ENCODE results near the gene MROH2A. TPM values are rescaled to one million over a fixed set of nuclear protein-coding genes. Genes with fewer than 3 reads are reported as not detected.

MROH2A gene
- total and polyA plus RNA-seq, 4 donors, result 0.80 TPM; not detected in 3

- WGBS, 2 donors, result 72 to 85% methylated on average over 14 of the region's 14 CpGs
- no peak overlapping the region for H3K27ac ChIP-seq (ENCODE audit: low read depth in 1 of 2, low read length in 1 of 2)
- no peak for TF ChIP-seq CTCF (IDR thresholded peaks at IDR 0.05; ENCODE audit: control extremely low read depth, extremely low read depth)
- H3K9me3 ChIP-seq (ENCODE audit: control insufficient read depth in 4 of 4, insufficient read depth in 3 of 4, low read length in 3 of 4), result no peaks in the 10 kb centered on the region
- peaks cover 0 to 9% (median 0%) of the 10 kb centered on the region in 5 donors for H3K4me1 ChIP-seq (ENCODE audit: control insufficient read depth in 5 of 5, insufficient read depth in 5 of 5, low read length in 5 of 5)
- no peaks in the 10 kb centered on the region for H3K27me3 ChIP-seq (ENCODE audit: control insufficient read depth in 3 of 3, insufficient read depth in 3 of 3, low read length in 2 of 3)
- no peak for ATAC-seq (ENCODE audit: insufficient read depth, low FRiP score)
- no peak overlapping the region for H3K9ac ChIP-seq (ENCODE audit: insufficient read depth in 1 of 2, low read length in 2 of 2)
- no peak overlapping the region for H3K4me3 ChIP-seq
- no peak for DNase-seq
- H3K36me3 ChIP-seq (ENCODE audit: control insufficient read depth in 4 of 4, insufficient read depth in 4 of 4, low read length in 4 of 4), result peaks cover 0 to 4% (median 1%) of the 10 kb centered on the region in 4 donors
Measured at GRCh38 chr2:233831011-233831721, 53.0 kb downstream of the MROH2A start.

- no peak for ATAC-seq (ENCODE audit: insufficient read depth, low FRiP score)
- H3K9ac ChIP-seq (ENCODE audit: insufficient read depth in 1 of 2, low read length in 2 of 2), result no peak overlapping the region
- no peak for TF ChIP-seq CTCF (IDR thresholded peaks at IDR 0.05; ENCODE audit: control extremely low read depth, extremely low read depth)
- no peaks in the 10 kb centered on the region for H3K9me3 ChIP-seq (ENCODE audit: control insufficient read depth in 4 of 4, insufficient read depth in 3 of 4, low read length in 3 of 4)
- 97 to 98% methylated on average over 6 of the region's 6 CpGs for WGBS, 2 donors
- H3K4me1 ChIP-seq (ENCODE audit: control insufficient read depth in 5 of 5, insufficient read depth in 5 of 5, low read length in 5 of 5), result peaks cover 0 to 9% (median 0%) of the 10 kb centered on the region in 5 donors
- H3K27ac ChIP-seq (ENCODE audit: low read depth in 1 of 2, low read length in 1 of 2), result no peak overlapping the region
- no peak for DNase-seq
- no peaks in the 10 kb centered on the region for H3K27me3 ChIP-seq (ENCODE audit: control insufficient read depth in 3 of 3, insufficient read depth in 3 of 3, low read length in 2 of 3)
- H3K36me3 ChIP-seq (ENCODE audit: control insufficient read depth in 4 of 4, insufficient read depth in 4 of 4, low read length in 4 of 4), result peaks cover 0 to 4% (median 1%) of the 10 kb centered on the region in 4 donors
- no peak overlapping the region for H3K4me3 ChIP-seq
Measured at GRCh38 chr2:233831861-233832260, 53.7 kb downstream of the MROH2A start.

- Histone ChIP-seq H3K9me3 (ENCODE audit: control insufficient read depth in 4 of 4, insufficient read depth in 3 of 4, low read length in 3 of 4) (no peaks in the 10 kb centered on the region), H3K9ac (ENCODE audit: insufficient read depth in 1 of 2, low read length in 2 of 2) (no peak overlapping the region), H3K4me3 (no peak overlapping the region), H3K27me3 (ENCODE audit: control insufficient read depth in 3 of 3, insufficient read depth in 3 of 3, low read length in 2 of 3) (no peaks in the 10 kb centered on the region), H3K4me1 (ENCODE audit: control insufficient read depth in 5 of 5, insufficient read depth in 5 of 5, low read length in 5 of 5) (peaks cover 0 to 9% (median 0%) of the 10 kb centered on the region in 5 donors), H3K27ac (ENCODE audit: low read depth in 1 of 2, low read length in 1 of 2) (no peak overlapping the region), H3K36me3 (ENCODE audit: control insufficient read depth in 4 of 4, insufficient read depth in 4 of 4, low read length in 4 of 4) (peaks cover 0 to 4% (median 1%) of the 10 kb centered on the region in 4 donors)
- WGBS, 2 donors, result 79 to 83% methylated on average over 9 of the region's 9 CpGs
- DNase-seq (no peak), ATAC-seq (ENCODE audit: insufficient read depth, low FRiP score) (no peak)
- TF ChIP-seq CTCF (IDR thresholded peaks at IDR 0.05; ENCODE audit: control extremely low read depth, extremely low read depth), result no peak
Measured at GRCh38 chr2:233832414-233832813, 54.3 kb downstream of the MROH2A start.
